Measurements from ENCODE around the gene FAM174B. TPM values are rescaled to one million over a fixed set of nuclear protein-coding genes. Genes with fewer than 3 reads are reported as not detected.

Gene FAM174B
- total and polyA plus RNA-seq, 2 experiments from 2014 or later, result 17.8 to 34.9 TPM

DNA sequence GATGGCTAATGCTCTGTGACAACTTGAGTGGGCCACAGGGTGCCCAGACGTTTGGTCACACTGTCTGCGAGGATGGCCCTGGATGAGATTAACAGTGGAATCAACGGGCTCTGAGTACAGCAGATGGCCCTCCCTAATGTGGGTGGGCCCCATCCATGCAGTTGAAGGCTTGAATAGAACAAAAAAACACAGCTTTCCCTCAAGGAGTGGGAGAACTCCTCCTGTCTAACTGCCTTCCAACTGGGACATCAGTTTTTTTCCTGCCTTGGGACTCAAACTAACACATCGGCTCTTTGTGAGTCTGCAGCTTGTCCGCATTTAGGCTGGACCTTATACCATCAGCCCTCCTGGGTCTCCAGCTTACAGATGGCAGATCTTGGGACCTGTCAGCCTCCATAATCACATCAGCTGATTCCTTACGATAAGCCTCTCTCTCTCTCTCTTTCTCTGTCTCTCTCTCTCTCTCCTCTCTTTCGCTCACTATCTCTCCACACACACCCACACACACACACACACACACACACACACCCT is 20.8 kb downstream of the FAM174B start:
- TF ChIP-seq EZH2 (IDR thresholded peaks at IDR 0.05; ENCODE audit: borderline replicate concordance) (no peak), EZH2phosphoT487 (IDR thresholded peaks at IDR 0.05; ENCODE audit: low read depth, severe bottlenecking, unreplicated experiment) (no peak)
- TF ChIP-seq, protein P1, sequence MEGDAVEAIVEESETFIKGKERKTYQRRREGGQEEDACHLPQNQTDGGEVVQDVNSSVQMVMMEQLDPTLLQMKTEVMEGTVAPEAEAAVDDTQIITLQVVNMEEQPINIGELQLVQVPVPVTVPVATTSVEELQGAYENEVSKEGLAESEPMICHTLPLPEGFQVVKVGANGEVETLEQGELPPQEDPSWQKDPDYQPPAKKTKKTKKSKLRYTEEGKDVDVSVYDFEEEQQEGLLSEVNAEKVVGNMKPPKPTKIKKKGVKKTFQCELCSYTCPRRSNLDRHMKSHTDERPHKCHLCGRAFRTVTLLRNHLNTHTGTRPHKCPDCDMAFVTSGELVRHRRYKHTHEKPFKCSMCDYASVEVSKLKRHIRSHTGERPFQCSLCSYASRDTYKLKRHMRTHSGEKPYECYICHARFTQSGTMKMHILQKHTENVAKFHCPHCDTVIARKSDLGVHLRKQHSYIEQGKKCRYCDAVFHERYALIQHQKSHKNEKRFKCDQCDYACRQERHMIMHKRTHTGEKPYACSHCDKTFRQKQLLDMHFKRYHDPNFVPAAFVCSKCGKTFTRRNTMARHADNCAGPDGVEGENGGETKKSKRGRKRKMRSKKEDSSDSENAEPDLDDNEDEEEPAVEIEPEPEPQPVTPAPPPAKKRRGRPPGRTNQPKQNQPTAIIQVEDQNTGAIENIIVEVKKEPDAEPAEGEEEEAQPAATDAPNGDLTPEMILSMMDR (IDR thresholded peaks at IDR 0.05; ENCODE audit: poor library complexity), result no peak
- H3K79me2 ChIP-seq, result peaks cover 55% of the 10 kb centered on the region
- no peak for DNase-seq (ENCODE audit: low spot score)

DNA sequence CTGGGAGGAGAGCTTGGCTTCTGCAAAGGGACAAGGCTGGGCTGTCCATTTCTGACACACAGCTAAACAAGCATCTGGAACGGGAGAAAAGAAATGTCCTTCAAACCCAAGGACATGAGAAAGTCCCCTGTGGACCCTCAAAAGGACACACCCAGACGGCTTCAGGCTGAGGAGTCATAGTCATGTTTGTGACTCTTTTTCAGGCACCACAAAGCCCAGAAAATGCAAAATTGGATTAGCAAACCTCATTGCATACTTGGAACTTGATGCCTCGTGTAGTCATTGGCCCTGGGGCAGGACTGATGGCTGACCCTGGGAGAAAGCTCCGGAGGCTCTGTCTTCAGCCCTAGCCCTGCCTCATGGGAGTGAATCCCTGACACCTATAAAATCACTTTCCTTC is 21.5 kb downstream of the FAM174B start:
- Histone ChIP-seq H3K27me3 (no peaks in the 10 kb centered on the region), H3K4me1 (ENCODE audit: insufficient read depth) (peaks cover 20% of the 10 kb centered on the region), H3K9me3 (ENCODE audit: low read depth) (no peaks in the 10 kb centered on the region), H3K4me2 (no peak overlapping the region), H3K9me2 (replicated peaks; ENCODE audit: insufficient read depth) (no peaks in the 10 kb centered on the region), H3K4me3 (no peak overlapping the region), H2AFZ (no peak overlapping the region), H4K20me1 (ENCODE audit: insufficient read depth, poor library complexity, severe bottlenecking) (no peaks in the 10 kb centered on the region), H3K79me2 (peaks cover 48% of the 10 kb centered on the region), H3K27ac (no peak overlapping the region), H3K36me3 (replicated peaks; ENCODE audit: insufficient read depth, low read depth) (no peaks in the 10 kb centered on the region)
- WGBS (ENCODE audit: low lambda C conversion rate, missing lambda C conversion rate), result 75% methylated on average over 4 of the region's 4 CpGs
- no peak for DNase-seq (ENCODE audit: low spot score)
- TF ChIP-seq EZH2 (IDR thresholded peaks at IDR 0.05; ENCODE audit: borderline replicate concordance), result no peak
- no peak for TF ChIP-seq EZH2phosphoT487 (IDR thresholded peaks at IDR 0.05; ENCODE audit: low read depth, severe bottlenecking, unreplicated experiment)
- TF ChIP-seq, protein P1 (IDR thresholded peaks at IDR 0.05; ENCODE audit: poor library complexity), result no peak

More for the DNA sequence above, 20.8 kb downstream of the FAM174B start:
- no peak overlapping the region for H3K4me3 ChIP-seq
- H2AFZ ChIP-seq, result no peak overlapping the region
- H3K4me2 ChIP-seq, result no peak overlapping the region
- no peak overlapping the region for H3K27ac ChIP-seq
- H3K36me3 ChIP-seq (replicated peaks; ENCODE audit: insufficient read depth, low read depth), result no peaks in the 10 kb centered on the region
- H3K27me3 ChIP-seq, result no peaks in the 10 kb centered on the region
- H4K20me1 ChIP-seq (ENCODE audit: insufficient read depth, poor library complexity, severe bottlenecking), result no peaks in the 10 kb centered on the region
- 63% methylated on average over 7 of the region's 7 CpGs for WGBS (ENCODE audit: low lambda C conversion rate, missing lambda C conversion rate)
- H3K9me2 ChIP-seq (replicated peaks; ENCODE audit: insufficient read depth), result no peaks in the 10 kb centered on the region
- H3K4me1 ChIP-seq (ENCODE audit: insufficient read depth), result peaks cover 20% of the 10 kb centered on the region
- no peaks in the 10 kb centered on the region for H3K9me3 ChIP-seq (ENCODE audit: low read depth)

DNA sequence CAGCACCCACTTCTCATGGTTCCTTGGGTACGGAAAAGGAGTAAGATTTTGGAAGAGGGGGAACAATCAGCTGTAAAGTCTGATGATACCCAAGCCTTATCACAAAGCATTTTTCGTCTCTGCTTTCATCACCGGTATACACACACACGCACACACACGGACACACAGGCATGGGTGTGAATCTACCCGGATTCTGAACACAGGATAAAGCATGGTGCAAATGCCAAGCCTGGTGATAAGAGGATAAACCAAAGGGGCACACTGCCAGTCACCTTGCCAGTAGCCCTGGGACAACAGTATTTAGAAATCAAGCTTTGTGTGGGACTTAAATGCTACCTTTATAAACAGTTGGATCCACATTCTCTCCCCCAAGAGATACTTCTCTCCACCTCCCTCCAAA is 22.2 kb downstream of the FAM174B start:
- no peaks in the 10 kb centered on the region for H3K9me3 ChIP-seq (ENCODE audit: low read depth)
- H2AFZ ChIP-seq, result no peak overlapping the region
- H3K79me2 ChIP-seq, result peaks cover 43% of the 10 kb centered on the region
- no peak overlapping the region for H3K4me3 ChIP-seq
- no peaks in the 10 kb centered on the region for H4K20me1 ChIP-seq (ENCODE audit: insufficient read depth, poor library complexity, severe bottlenecking)
- DNase-seq (ENCODE audit: low spot score), result no peak
- H3K9me2 ChIP-seq (replicated peaks; ENCODE audit: insufficient read depth), result no peaks in the 10 kb centered on the region
- no peaks in the 10 kb centered on the region for H3K36me3 ChIP-seq (replicated peaks; ENCODE audit: insufficient read depth, low read depth)
- 92% methylated on average over 6 of the region's 6 CpGs for WGBS (ENCODE audit: low lambda C conversion rate, missing lambda C conversion rate)
- no peak overlapping the region for H3K4me2 ChIP-seq
- H3K4me1 ChIP-seq (ENCODE audit: insufficient read depth), result peaks cover 14% of the 10 kb centered on the region
- no peak overlapping the region for H3K27ac ChIP-seq
- TF ChIP-seq, protein P1 (IDR thresholded peaks at IDR 0.05; ENCODE audit: poor library complexity), result no peak
- no peak for TF ChIP-seq EZH2phosphoT487 (IDR thresholded peaks at IDR 0.05; ENCODE audit: low read depth, severe bottlenecking, unreplicated experiment)
- TF ChIP-seq EZH2 (IDR thresholded peaks at IDR 0.05; ENCODE audit: borderline replicate concordance), result no peak
- H3K27me3 ChIP-seq, result no peaks in the 10 kb centered on the region
